HG02870 (cell line): ENCODE data around the gene PCSK2.
"Not testable (repeated sequence)": the region's sequence is repeated elsewhere in the genome, so short reads cannot be mapped to it uniquely, and the experiment has no call there.

Experiments used
- ATAC-seq: cut with Tn5 transposase; IDR thresholded peaks from one replicate; pipeline ENCODE4 v1.9.1; 2021; ENCODE audit warnings: mild to moderate bottlenecking, moderate library complexity; ENCODE audit not compliant: unreplicated experiment

Gene PCSK2, protein sequence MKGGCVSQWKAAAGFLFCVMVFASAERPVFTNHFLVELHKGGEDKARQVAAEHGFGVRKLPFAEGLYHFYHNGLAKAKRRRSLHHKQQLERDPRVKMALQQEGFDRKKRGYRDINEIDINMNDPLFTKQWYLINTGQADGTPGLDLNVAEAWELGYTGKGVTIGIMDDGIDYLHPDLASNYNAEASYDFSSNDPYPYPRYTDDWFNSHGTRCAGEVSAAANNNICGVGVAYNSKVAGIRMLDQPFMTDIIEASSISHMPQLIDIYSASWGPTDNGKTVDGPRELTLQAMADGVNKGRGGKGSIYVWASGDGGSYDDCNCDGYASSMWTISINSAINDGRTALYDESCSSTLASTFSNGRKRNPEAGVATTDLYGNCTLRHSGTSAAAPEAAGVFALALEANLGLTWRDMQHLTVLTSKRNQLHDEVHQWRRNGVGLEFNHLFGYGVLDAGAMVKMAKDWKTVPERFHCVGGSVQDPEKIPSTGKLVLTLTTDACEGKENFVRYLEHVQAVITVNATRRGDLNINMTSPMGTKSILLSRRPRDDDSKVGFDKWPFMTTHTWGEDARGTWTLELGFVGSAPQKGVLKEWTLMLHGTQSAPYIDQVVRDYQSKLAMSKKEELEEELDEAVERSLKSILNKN

DNA sequence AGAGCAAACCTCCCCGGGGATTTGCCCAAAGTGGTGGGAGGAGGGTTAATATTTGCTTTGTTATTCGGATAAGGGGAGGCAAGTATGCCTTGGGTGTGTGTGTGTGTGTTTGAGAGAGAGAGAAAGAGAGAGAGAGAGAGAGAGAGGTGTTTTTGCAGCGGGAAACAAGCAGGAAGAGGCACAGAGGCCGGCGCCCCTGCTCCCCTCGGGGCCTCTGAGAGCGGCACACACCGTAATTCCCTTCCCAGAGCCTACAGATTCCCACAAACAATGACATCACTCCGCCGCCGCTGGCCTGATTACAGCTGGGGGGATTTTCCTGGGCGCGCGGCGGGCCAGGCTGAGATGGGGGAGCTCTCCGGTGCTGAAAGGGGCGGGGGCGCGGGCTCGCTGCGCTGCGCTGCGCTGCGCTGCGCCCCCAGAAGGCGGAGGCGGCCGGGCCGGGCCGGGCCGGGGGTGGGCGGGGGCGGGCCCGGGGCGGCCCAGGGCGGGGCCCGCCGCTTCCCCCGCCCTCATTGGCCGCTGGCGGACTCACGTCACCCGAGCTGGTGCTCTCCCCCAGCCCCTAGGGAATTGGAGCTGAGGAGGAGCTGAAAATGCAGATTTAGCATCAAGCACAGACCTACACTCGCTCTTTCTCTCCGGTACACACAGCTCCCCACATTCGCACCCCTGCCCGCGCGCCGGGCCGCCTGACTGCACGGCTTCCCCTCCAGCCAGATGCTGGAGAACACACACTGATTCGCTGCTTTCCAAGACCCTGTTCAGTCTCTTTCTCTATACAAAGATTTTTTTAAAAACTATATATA, at the start of gene PCSK2:
Gene PCSK2, plus strand, starts transcription at position 631 of the 809 bp plus-strand sequence. CDS start 266 bp downstream, outside the sequence.
- no peak for ATAC-seq

GRCh38 chr20:17177341-17177740, 49.5 kb upstream of the PCSK2 start:
- no peak for ATAC-seq

DNA sequence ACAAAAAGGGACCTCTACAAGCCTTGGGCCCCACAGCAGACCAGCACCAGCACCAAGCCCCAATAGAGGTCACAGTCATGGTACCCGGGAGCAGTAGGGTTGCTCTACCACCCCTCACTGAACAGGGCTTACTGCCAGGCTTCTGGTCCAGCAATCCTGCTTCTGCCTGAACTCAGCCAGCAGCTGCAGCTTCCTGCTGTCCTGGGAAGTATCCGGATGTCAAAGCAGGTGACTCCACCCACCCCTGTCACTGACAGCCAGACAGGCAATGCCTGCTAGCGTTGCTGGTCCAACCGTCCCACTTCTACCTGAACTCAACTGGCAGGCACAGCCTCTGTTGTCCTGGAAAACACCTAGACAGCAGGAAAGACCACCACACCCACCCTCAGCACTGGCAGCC, 47.0 kb upstream of the PCSK2 start:
- no peak for ATAC-seq

- no peak for ATAC-seq
Measured at GRCh38 chr20:17189976-17190695, 36.7 kb upstream of the PCSK2 start.

- no peak for ATAC-seq
Measured at GRCh38 chr20:17197041-17197440, 29.8 kb upstream of the PCSK2 start.

- ATAC-seq = no peak
Measured at GRCh38 chr20:17202030-17202429, 24.8 kb upstream of the PCSK2 start.

- ATAC-seq = no peak
Measured at GRCh38 chr20:17202673-17203072, 24.2 kb upstream of the PCSK2 start.

- no peak for ATAC-seq
Measured at GRCh38 chr20:17205084-17205813, 21.6 kb upstream of the PCSK2 start.

- ATAC-seq = no peak
Measured at GRCh38 chr20:17210387-17210786, 16.5 kb upstream of the PCSK2 start.

DNA sequence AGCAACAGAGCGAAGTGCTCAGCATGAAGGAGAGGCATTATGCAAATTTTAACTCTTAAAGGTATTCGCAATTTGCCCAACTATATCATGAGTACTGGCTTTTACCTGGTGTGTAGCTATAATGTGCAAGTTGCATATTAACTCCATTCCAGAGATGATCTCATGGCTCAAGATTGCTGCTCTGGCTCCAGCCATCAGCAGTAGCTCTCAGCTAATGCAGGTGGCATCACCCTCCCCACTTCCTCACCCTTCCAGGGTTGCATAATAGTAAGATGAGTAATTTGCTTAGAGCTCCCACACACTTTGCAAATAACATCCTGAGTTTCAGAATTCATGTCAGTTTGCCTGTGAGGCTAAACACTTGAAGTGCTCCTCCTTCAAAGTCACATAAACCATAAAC, 15.9 kb upstream of the PCSK2 start:
- no peak for ATAC-seq

DNA sequence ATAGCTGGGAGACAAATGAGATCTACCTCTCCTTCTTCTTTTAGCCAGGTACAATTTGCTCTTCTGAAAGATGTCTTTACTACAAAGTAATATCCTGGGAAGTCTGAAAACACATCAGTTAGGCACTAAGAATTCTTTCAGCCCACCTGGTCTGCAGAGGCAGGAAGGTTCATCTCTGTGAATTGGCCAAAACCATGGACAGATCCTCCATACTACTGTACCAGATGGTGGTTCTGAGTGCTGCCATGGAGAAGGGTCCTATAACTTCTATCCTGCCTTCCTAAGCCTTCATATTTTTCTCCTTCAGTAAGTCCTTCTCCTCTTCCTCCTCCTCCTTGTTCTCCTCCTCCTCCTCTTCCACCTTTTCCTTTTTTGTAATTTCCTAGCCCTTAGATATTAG, 11.7 kb upstream of the PCSK2 start:
- ATAC-seq = no peak

- ATAC-seq = not testable (repeated sequence)
Measured at GRCh38 chr20:17219856-17220255, 7.0 kb upstream of the PCSK2 start.

DNA sequence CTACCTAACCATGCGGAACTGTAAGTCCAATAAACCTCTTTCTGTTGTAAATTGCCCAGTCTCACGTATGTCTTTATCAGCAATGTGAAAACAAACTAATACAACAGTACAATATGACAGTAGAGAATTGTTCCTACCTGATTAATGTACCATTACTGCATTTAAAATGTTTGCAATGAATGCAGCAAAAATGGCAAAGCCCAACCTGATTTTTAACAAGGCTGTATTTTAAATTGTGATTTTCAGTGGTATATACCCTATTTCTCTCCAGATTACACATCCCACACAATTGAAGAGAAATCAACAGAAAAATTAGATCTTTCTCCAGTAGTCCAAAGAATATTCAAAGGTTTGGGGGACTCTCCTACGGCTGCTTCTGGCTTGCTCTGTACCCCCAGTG, 3.3 kb upstream of the PCSK2 start:
- no peak for ATAC-seq

- no peak for ATAC-seq
Measured at GRCh38 chr20:17225851-17226409, 910 bp upstream of the PCSK2 start.

DNA sequence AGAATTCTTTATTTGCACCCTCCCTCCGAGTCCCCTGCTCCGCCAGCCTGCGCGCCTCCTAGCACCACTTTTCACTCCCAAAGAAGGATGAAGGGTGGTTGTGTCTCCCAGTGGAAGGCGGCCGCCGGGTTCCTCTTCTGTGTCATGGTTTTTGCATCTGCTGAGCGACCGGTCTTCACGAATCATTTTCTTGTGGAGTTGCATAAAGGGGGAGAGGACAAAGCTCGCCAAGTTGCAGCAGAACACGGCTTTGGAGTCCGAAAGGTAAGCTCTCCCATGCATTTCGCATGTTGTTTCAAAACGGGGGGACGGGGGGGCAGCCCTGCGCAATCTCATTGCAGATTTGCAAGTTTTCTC, 357 bp downstream of the PCSK2 start:
- ATAC-seq = no peak

DNA sequence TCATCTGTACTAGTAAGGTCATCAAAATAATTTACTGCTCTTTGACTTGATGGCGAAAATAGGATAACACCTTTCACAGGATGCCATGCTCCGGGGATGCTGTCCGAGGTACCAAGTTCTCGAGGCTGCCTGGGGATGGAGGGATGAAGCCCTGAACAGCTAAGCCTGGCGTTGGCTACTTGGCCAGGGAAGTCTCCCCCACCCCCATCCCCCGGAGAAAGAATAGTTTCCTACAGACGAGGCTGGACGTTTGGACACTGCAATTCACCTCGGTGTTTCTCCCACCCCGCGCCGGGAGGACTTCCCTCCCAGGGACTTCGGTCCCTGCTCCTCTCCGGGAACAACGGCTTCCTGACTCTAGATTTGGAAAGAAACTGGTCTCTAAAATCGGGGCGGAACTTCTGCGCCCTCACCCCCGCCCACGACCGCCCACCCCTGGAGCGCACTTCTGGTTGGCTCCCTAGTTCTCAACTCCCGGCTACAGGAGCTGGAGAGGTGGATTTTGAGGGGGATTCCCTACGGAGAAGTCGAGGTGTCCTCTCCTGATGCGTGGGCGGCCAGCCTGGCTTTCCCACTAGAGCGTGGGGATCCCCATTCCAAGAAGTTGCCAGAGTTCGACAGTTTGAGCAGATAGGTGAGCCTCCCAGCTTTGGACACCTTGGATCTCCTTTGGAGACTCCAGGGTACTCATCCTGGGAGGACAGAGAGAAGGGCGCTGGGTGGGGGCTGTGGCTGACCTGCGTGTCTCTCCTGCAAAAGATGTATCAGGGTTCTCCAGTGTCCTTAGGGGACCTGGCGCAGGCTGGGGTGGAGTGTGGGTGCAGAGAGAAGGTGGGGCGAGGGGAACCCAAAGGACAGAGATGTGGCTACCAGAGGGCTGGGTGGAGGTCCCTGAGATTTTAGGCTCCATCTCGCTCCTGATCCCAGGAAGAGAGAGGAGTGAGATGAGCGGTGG, 1.1 kb downstream of the PCSK2 start:
- ATAC-seq = no peak

DNA sequence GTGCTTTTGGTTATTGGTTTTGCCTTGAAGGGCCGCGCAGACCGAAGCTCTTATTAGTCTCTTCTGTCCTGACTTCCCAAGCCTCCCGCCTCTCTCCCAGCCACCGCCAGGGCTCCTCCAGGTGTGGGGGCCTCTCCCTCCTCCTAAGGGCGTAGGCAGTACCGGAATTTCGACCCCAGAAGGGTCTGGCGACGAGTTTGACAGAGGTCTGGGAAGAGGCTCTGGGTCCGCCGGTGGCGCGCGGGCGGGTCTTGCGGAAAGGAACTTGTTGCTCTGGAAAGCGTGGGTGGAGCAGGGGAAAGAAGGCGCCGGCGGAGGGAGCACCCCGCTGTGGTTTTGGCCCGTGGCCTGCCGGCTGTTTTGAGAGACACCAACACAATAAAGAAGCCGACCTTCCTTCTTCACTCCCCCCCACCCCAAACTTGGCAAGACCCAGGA, 1.8 kb downstream of the PCSK2 start:
- no peak for ATAC-seq

DNA sequence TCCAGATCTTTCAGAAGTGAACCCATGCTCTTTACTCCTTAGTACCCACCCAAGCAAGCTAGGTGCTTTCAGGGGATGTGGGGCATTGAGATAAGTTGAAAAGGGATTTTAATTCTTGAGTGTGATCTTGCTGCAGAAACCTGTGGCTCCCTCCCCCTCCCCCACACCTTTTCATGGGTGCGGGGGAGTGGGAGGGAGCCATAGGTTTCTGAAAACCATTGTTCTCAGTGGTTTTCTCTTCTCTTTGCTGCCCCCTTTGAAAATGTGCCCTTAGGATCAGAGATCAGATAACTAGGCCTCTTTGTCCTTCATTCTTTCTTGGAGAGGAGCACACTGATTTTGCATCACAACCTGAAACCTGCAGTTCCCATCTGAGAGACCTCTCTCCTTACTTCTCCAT, 2.4 kb downstream of the PCSK2 start:
- no peak for ATAC-seq

DNA sequence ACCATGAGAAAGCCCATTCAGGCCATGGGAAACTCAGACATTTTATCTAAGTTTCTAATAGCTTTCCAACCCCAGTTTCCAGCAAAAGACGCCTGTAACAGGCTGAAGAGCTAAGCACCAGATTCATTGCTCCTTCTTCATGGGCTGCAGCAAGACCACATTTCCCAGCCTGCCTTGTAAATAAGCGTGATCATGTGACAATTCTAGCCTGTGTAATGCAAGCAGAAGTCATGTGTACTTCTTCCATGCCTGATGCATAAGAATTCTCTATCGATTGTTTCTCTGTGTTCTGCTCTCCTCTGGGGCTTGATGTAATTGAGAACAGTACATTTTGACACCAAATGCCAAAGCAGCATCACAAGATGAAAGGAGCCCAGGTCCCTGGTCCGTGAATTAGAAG, 6.8 kb downstream of the PCSK2 start:
- ATAC-seq = no peak
